AG04449 (cell line): Measurements from ENCODE around the gene PIK3C2G.

Experiments
- CTCF ChIA-PET: fragments of 350-600 bp; formaldehyde crosslinking; extraction: SDS; loops from one replicate; lab custom pipeline; 2021; ENCODE audit warnings: antibody characterized with exemption; lab: Yijun Ruan, JAX
- POLR2A ChIA-PET: fragments of 400-600, 350-600 bp; formaldehyde crosslinking; extraction: SDS; loops from one replicate; lab custom pipeline; 2020; ENCODE audit warnings: antibody characterized with exemption, inconsistent platforms; lab: Yijun Ruan, JAX
- DNase-seq: peaks from one replicate; pipeline ENCODE4 v3.0.0-alpha.2; 2010; ENCODE audit warnings: low read depth, low spot score
- H3K4me3 ChIP-seq: 2 replicates; pipeline ENCODE4 v1.5.1; 2011; ENCODE audit warnings: low read depth, mild to moderate bottlenecking, control low read depth, low read length
- CTCF ChIP-seq: IDR thresholded peaks from one replicate; pipeline ENCODE4 v1.5.1; 2011; ENCODE audit warnings: mild to moderate bottlenecking, moderate library complexity, low read length, control low read depth, inconsistent platforms; ENCODE audit not compliant: insufficient read depth; ENCODE audit errors: missing control alignments

Gene PIK3C2G

GRCh38 chr12:18414671-18415070 lies 153.4 kb downstream of the PIK3C2G start:
- H3K4me3 ChIP-seq = no peak overlapping the region
- CTCF ChIA-PET = interaction anchor here (2.0 kb wide), 1 partner anchor 18 kb away, joined by 8 read pairs; no protein-coding TSS in a partner anchor
- no peak for TF ChIP-seq CTCF
- DNase-seq = no peak
- POLR2A ChIA-PET = no interaction called here

DNA sequence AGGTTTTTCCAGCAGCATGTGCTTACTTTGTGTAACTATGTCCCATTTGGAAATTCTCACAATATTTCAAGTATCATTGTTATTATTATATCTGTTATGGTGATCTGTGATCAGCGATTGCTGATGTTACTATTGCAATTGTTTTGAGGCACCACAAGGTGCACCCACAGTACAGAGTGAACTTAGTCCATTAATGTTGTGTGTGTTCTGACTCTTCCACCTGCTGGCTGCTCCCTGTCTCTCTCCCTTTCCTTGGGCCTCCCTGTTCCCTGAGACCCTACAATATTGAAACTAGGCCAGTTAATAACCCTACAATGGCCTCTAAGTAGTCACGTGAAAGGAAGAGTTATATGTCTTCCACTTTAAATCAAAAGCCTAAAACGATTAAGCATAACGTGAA lies 153.9 kb downstream of the PIK3C2G start:
- TF ChIP-seq CTCF = no peak
- CTCF ChIA-PET = interaction anchor here (1.2 to 2.0 kb wide), 2 partner anchors 18 to 165 kb away, joined by 5 to 8 read pairs; no protein-coding TSS in a partner anchor
- H3K4me3 ChIP-seq = no peak overlapping the region
- DNase-seq = no peak
- POLR2A ChIA-PET = no interaction called here

- no peak for DNase-seq
- ChIA-PET POLR2A (no interaction called here), CTCF (interaction anchor here (1.2 to 2.0 kb wide), 2 partner anchors 16 to 166 kb away, joined by 5 to 8 read pairs; no protein-coding TSS in a partner anchor)
- no peak overlapping the region for H3K4me3 ChIP-seq
- TF ChIP-seq CTCF = no peak
These were observed 155.1 kb downstream of the PIK3C2G start for GRCh38 chr12:18416412-18416811.

DNA sequence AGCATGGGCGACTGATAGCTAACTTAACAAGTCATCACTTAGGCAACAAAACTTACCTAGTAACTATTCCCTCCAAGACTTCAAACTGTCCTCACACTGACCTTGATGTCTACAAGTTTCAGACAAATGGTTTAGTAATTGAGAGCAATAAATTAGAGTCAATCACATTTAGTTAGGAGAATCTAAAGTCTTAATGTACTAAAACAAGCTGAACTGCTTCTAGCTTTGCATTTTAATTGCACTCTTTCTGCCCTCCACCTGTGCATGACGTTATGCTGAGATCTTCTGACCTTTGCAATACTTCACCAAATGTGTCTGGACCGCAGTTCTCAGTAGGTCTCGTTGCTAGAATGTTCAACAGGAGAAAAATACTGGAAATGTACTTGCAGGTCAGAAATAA lies 158.0 kb downstream of the PIK3C2G start:
- ChIA-PET CTCF (interaction anchor here (0.7 to 1.5 kb wide), 2 partner anchors 9 to 12 kb away, joined by 3 to 7 read pairs; no protein-coding TSS in a partner anchor), POLR2A (no interaction called here)
- DNase-seq = no peak
- no peak for TF ChIP-seq CTCF
- no peak overlapping the region for H3K4me3 ChIP-seq

GRCh38 chr12:18421867-18422266 lies 160.5 kb downstream of the PIK3C2G start:
- DNase-seq = no peak
- ChIA-PET POLR2A (no interaction called here), CTCF (interaction anchor here (1.8 to 2.4 kb wide), 2 partner anchors 9 to 172 kb away, joined by 4 to 8 read pairs; no protein-coding TSS in a partner anchor)
- H3K4me3 ChIP-seq = no peak overlapping the region
- no peak for TF ChIP-seq CTCF

GRCh38 chr12:18422871-18423270 lies 161.6 kb downstream of the PIK3C2G start:
- TF ChIP-seq CTCF = no peak
- H3K4me3 ChIP-seq = no peak overlapping the region
- CTCF ChIA-PET = interaction anchor here (1.8 to 2.4 kb wide), 2 partner anchors 8 to 173 kb away, joined by 4 to 8 read pairs; no protein-coding TSS in a partner anchor
- POLR2A ChIA-PET = no interaction called here
- DNase-seq = no peak
